Inflammatory macrophage treated with lipopolysaccharide for 1 hour (primary cell): ENCODE measurements around the gene ZZZ3.
A peak's percentile ranks its signal among the peaks of the same experiment; 100 is the strongest.
"Not testable (repeated sequence)": the region's sequence is repeated elsewhere in the genome, so short reads cannot be mapped to it uniquely, and the experiment has no call there.

Source experiments
- DNase-seq, 2 donors: peaks; one replicate each; pipeline ENCODE4 v3.0.0-alpha.2; 2020 to 2022

ZZZ3 gene

GRCh38 chr1:77682460-77683159 lies at the start of gene ZZZ3:
Gene ZZZ3, minus strand, starts transcription at chr1:77682658. Its CDS starts 49,304 bp downstream, at chr1:77633354.
- peak; percentile 88 to 95 for DNase-seq

GRCh38 chr1:77732090-77732489 lies 49.6 kb upstream of the ZZZ3 start:
- no peak for DNase-seq

- DNase-seq: no peak
These were observed 43.2 kb upstream of the ZZZ3 start for GRCh38 chr1:77725706-77726105.

- no peak for DNase-seq
These were observed 35.7 kb upstream of the ZZZ3 start for GRCh38 chr1:77718181-77718580.

- no peak for DNase-seq
These were observed 33.6 kb upstream of the ZZZ3 start for GRCh38 chr1:77716065-77716464.

- DNase-seq: no peak
These were observed 27.3 kb upstream of the ZZZ3 start for GRCh38 chr1:77709727-77710126.

- peak; percentile 6 to 33 for DNase-seq
These were observed 23.9 kb upstream of the ZZZ3 start for GRCh38 chr1:77706321-77706720.

- no peak for DNase-seq
These were observed 22.3 kb upstream of the ZZZ3 start for GRCh38 chr1:77704736-77705135.

- not testable (repeated sequence) for DNase-seq
These were observed 17.2 kb upstream of the ZZZ3 start for GRCh38 chr1:77699673-77700072.

- no peak for DNase-seq
These were observed 15.0 kb upstream of the ZZZ3 start for GRCh38 chr1:77697441-77697840.

GRCh38 chr1:77688939-77689338 lies 6.5 kb upstream of the ZZZ3 start:
- DNase-seq: no peak

- DNase-seq: no peak
These were observed 5.1 kb upstream of the ZZZ3 start for GRCh38 chr1:77687519-77687906.

- no peak for DNase-seq
These were observed 4.5 kb upstream of the ZZZ3 start for GRCh38 chr1:77686796-77687518.

- DNase-seq: peak; percentile 88 to 90
These were observed 996 bp upstream of the ZZZ3 start for GRCh38 chr1:77683160-77684148.

GRCh38 chr1:77680173-77680572 lies 2.3 kb downstream of the ZZZ3 start:
- no peak for DNase-seq

- DNase-seq: no peak
These were observed 3.5 kb downstream of the ZZZ3 start for GRCh38 chr1:77678660-77679610.

- not testable (repeated sequence) for DNase-seq
These were observed 7.7 kb downstream of the ZZZ3 start for GRCh38 chr1:77674807-77675206.

GRCh38 chr1:77673716-77674355 lies 8.6 kb downstream of the ZZZ3 start:
- DNase-seq: no peak

- DNase-seq: no peak
These were observed 9.4 kb downstream of the ZZZ3 start for GRCh38 chr1:77673030-77673429.

- DNase-seq: no peak
These were observed 10.1 kb downstream of the ZZZ3 start for GRCh38 chr1:77672374-77672773.

GRCh38 chr1:77671836-77672235 lies 10.6 kb downstream of the ZZZ3 start:
- no peak for DNase-seq

GRCh38 chr1:77670330-77670729 lies 12.1 kb downstream of the ZZZ3 start:
- no peak for DNase-seq
